ENCODE measurements around the gene BAZ1A.

The BAZ1A gene, protein sequence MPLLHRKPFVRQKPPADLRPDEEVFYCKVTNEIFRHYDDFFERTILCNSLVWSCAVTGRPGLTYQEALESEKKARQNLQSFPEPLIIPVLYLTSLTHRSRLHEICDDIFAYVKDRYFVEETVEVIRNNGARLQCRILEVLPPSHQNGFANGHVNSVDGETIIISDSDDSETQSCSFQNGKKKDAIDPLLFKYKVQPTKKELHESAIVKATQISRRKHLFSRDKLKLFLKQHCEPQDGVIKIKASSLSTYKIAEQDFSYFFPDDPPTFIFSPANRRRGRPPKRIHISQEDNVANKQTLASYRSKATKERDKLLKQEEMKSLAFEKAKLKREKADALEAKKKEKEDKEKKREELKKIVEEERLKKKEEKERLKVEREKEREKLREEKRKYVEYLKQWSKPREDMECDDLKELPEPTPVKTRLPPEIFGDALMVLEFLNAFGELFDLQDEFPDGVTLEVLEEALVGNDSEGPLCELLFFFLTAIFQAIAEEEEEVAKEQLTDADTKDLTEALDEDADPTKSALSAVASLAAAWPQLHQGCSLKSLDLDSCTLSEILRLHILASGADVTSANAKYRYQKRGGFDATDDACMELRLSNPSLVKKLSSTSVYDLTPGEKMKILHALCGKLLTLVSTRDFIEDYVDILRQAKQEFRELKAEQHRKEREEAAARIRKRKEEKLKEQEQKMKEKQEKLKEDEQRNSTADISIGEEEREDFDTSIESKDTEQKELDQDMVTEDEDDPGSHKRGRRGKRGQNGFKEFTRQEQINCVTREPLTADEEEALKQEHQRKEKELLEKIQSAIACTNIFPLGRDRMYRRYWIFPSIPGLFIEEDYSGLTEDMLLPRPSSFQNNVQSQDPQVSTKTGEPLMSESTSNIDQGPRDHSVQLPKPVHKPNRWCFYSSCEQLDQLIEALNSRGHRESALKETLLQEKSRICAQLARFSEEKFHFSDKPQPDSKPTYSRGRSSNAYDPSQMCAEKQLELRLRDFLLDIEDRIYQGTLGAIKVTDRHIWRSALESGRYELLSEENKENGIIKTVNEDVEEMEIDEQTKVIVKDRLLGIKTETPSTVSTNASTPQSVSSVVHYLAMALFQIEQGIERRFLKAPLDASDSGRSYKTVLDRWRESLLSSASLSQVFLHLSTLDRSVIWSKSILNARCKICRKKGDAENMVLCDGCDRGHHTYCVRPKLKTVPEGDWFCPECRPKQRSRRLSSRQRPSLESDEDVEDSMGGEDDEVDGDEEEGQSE (N-terminal part only)

DNA sequence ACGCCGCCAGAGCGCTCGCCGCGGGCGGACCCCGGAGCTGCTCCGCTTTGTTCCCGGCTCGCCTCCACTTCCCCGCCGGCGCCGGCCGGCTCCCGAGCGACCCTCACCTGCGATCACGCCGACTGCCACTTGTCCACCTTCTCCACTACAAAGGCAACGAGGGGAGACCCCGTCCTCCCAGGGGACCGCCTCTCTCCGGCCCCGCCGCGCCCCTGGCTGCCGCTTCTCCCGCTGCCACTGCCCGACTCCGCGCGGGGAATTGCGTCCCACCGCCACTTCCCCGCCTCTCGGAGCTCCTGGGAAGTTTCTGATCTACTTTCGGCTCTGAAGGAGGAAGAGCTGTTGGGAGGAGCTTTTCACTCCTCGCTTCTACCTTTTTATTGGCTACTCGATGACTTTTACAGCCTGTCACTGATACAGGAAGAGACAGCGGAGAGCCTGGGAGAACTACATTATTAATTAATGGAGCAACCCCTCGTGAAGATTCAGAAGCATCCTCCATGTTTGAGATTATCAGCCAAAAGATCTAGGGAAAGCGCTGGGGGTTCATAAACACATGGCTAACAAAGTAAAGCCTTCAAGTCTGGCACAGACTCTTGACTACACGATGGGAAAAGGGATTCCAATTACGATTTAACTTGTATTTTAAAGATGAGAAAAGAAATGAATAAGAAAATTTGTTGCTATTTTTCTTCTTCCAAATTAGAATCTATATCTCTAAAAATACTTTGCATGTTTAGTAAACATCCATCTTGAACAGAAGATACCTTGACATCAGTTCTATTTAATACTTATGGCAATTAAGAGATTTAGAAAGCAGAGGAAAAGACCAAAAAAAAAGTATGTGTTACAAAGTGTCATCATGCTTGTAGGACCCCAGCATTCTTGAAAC lies at the start of gene BAZ1A:
TSS of gene BAZ1A (minus strand) at position 330 of the 892 bp plus-strand sequence. CDS start 756 bp downstream, outside the sequence.
- peak; percentile 31 for DNase-seq

DNA sequence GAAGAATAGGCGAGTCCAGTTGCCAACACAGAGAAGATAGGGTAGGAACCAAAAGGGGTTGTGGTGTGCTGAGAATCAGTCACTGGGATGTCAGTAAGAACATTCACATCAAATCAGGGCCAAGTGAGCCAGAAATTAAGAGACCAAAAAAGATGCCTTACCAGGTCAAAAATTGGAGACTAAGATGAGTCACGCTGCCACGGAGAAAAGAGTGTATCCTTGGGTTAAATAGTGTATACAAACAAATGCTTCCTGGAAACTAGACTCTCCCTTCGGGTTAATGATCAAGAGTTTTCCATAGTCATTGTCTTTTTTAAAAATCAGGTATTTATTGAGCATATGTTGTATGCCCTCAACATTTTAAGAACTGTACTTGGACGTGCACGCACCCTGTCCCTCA lies 45.2 kb upstream of the BAZ1A start:
- no peak for DNase-seq

DNA sequence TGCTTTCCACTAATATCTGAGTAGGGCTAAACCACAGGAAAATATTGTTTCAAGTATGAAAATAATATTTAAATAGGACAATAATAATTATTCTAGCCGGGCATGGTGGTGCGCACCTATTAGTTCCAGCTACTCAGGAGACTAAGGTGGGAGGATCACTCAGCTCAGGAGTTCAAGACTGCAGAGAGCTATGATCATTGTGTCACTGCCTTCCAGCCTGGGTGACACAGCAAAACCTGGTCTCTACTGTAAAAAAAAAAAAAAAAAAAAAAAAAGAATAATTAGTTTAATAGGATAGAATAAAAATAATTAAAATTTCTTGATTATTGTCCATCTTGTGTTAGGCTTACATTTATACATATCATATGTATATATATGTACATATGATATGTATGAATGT lies 38.5 kb upstream of the BAZ1A start:
- no peak for DNase-seq

DNA sequence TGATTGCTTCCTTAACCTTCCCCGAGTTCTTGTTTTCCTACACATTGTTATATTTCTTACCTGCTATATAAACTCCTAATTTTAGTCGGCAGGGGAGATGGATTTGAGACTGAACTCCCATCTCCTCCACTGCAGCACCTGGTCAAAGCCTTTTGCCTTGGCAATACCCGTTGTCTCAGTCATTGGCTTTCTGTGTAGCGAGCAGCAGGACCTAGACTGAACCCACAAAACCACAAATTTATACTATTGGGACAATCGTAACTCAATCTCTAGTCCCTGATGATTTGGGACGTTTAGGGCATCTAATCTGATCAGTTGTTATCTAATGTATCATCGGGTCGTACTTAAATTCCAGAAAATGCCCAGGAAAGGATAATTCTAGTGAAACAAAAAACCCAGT lies 37.8 kb upstream of the BAZ1A start:
- DNase-seq: no peak

DNA sequence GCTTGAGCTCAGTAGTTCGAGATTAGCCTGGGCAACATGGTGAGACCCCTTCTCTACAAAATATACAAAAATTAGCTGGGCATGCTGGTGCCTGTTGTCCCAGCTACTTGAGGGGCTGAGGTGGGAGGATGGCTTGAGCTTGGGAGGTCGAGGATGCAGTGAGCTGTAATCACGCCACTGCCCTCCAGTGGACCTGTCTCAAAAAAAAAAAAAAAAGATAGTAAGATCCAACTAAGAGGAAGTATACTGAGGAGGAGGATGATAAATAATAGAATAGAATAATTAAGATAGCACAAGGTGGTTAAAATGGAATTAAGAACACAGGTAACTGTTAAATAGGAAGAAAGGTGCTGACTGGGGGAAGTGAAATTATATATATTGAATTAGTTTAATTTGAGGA lies 37.0 kb upstream of the BAZ1A start:
- DNase-seq: no peak

DNA sequence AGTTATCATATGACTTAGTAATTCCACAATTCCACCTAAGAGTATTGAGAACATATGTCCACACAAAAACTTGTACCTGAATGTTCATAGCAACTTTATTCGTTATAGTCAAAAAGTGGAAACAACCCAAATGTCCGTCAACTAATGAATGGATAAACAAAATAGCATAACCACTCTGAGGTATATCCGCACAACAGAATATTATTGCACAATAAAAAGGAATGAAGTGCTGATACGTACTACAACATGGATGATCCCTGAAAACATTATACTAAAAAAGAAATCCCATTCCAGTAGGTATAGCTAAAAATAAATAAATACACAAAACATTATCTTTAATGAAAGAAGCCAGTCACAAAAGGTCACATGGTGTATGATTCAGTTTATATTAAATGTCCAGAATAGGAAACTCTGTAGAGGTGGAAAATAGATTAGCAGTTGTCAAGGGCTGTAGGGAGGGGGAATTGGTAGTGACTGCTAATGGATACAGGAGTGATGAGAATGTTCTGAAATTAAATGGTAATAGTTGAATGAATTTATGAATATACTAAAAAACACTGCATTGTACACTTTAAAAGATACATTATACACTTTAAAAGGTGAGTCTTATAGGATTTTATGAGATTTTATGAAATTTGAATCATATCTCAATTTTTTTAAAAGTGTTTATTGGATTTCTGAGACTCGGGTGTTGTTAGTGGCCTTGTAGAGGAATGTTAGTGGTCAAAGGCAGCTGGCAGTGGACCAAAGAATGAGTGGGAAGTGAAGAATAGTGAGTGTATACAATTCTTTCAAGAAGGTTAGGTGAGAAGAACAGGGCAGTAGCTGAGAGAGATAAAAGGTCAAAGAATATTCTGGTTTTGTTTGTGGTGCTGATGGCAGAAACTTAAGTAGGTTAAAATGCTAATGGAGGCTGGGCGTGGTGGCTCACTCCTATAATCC lies 36.3 kb upstream of the BAZ1A start:
- DNase-seq: no peak

DNA sequence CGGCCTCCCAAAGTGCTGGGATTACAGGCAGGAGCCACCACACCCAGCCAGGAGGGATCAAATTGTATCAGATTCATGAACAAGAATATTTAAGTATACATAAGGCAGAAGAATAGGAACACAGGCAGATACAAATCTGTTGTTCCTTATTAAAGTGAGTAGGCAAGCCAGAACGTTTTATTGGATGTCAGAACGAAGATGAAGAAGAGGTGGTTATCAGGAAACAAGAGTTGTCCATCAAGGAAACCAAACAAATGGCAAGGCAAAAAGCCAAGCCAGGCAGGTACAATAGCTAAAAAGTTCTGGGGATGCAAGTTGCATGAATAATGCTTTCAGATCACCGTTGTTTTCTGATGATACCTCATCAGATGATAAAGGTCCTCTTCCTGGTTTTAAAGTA lies 31.1 kb upstream of the BAZ1A start:
- DNase-seq: no peak

DNA sequence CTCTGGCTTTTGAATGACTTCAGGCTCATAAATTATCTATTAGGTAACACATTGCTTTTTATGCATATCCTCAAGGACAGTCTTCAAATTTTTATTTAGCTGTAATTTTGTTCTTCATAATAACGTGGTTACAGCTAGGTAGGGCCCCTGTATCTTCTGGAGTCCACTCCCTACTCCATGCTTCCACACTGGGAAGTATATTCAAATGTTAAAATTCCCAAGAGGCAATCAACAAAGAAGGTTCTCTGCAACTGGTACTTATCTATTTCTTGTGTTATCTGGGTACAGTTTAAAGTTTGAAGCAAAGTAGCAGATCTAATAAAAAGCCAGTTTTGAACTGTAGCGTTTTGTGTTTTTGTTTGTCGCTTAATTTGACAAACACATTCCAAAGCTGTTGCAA lies 20.1 kb upstream of the BAZ1A start:
- DNase-seq: no peak

DNA sequence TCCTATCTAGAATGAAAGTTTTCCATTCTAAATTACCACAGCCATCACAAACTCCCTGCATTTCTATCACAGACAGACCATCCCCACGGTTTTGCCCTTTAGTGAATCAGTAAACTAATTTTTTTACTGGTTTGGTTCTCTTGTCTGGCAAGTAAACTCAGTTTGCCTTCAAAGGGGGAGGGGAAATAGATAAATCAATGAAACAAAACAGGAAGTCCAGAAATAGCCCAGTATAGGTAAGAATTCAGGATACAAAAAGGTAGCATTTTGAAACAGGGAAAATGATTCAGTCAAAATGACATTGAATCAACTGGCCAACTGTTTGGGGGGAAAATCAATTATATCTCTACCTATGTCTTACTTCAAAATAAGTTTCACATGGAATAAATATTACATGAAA lies 15.8 kb upstream of the BAZ1A start:
- no peak for DNase-seq

DNA sequence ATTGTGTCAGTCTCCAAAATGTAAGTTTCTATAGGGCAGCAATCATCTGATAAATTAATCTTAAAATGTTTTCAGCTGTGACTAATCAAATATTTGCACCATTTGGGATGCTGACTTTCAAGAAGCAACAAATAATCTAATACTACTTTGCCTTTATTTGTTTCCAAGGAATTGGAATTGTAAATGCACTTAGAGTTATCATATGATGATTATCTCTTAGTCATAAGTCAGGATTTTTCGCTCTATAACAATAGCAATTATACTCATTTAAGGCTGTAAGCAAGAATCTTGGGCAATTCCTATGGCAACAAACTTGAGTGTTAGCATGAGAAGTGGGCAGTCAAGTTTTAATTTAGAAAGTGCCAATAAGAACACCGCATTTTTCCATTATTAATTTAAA lies 13.0 kb upstream of the BAZ1A start:
- no peak for DNase-seq

DNA sequence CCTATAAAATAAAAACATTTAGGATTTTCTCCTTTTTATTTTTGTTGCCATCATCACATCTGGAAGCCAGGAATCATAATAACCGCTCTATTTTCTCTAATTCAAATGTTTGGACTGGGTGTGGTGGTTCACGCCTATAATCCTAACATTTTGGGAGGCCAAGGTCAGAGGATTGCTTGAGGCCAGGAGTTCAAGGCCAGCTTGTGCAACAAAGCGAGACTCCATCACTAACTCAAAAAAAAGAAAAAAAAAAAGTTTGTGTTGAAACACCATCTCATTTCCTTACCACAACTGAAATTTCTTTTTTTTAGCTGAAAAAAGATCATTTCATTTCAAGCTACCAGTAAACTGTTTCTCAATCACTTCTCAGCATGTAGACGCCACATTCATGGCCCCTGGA lies 8.8 kb upstream of the BAZ1A start:
- DNase-seq: no peak

DNA sequence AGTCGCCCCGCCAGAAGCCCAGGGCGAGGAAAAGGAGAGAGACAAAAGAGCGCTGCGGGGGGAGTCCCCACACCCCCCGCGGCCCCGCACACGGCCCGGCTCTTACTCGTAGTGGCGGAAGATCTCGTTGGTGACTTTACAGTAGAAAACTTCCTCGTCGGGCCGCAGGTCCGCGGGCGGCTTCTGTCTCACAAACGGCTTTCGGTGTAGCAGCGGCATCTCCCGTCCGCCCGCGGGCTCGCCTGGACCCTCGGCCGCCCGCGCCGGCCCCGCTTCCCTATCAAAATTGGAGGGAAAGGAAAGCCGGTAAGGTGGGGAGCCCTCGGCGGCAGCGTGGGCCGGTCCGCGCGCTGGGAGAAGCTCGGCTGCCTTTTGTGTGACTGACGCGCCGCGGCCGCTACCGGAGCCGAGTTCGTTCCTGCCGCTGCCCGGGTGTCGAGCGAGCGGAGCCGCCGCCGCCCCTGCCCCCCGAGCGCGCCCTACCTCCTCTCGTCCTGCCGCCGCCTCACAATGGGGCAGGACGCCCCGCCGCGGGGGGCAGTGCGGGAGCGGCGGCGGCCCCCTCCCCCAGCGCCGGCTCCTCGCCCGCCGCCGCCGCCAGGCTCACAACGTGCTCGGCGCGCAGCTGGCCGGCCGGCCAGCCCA lies 652 bp downstream of the BAZ1A start:
- DNase-seq: peak; percentile 7

DNA sequence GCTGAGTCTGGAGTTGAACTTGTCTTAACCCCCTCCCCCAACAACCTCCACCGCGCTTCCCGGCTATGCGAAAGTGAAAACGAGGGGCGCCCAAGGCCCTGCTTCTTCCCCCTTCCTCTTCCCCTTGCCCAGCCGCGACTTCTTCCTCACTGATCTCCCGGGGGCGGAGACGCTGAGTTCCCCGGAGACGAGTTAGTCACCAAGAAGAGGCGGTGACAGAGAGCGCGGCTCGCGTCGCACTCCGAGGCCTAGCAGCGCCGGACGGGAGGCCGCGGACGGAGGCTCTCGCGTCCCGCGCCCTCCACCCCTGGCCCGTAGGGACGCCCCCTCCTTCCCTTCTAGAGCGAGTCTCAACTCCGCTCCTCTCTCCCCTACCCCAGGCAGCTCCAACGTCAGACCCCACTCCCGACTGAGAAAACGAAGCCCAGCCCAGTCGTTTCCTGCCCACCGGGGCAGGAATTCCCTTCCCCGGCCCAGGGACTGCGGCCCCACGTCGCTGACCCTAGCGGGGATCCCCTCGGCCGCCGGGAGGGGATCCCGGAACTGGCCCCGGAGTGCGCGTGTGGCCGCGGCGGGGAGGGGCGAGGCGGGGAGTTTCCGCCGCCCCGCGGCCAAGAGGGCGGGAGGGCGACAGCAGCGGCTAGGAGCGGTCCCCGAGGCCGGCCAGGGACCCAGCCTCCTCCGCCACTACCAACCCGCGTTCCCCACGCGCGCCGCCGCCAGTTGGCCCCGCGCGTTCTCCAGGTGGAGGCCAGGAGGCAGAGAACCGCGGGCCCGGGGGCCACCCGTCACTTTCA lies 1.4 kb downstream of the BAZ1A start:
- peak; percentile 69 for DNase-seq

DNA sequence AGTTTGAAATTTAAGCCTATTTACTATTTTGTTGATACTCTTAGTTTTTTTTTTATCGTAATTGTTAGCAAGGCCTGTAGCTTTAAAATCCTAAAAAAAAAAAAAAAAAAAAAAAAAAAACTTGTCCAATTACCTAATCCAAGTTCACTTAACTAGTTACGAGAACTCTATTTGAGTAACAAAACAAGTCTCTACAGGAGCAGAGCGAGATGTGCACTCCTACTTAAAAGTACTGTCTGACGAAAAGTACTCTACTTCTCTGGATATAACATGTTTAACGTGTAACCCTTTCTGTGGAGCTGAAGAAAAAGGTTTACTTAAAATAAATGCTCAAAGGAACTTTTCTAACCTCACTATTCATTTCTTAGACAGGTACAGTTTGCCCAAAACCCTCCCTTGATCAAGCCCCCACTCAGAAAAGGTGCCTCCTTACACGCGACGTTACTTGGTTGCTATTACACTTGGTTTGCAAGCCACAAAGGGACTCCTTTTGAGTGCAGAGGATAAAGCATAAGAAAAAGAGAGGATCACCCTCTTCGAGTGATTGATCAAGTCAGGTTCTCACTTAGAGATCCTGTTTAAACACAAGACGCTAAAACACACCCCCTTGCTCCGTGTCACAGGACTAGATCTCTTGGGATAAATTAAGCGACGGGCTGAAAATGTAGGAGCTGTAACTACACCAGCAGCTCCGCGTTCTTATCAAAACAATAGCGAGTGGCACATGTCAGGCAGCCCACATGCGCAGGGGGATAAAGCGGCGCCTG lies 2.2 kb downstream of the BAZ1A start:
- no peak for DNase-seq

DNA sequence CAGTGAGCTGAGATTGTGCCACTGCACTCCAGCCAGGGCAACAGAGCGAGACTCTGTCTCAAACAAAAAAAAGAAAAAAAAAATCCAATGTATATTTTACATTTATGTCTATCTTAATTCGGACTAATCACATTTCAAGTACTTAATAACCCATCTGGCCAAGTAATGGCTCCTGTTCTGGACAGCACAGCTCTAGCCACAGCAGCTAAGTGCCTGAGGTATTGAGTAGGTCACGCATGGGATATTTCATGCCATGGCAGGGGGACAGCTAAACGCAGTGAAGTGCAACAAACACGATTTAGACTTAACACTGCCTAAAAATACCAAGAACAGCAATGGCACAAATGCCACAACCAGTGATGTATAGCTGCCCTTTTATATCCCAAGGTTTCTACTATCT lies 8.0 kb downstream of the BAZ1A start:
- no peak for DNase-seq

DNA sequence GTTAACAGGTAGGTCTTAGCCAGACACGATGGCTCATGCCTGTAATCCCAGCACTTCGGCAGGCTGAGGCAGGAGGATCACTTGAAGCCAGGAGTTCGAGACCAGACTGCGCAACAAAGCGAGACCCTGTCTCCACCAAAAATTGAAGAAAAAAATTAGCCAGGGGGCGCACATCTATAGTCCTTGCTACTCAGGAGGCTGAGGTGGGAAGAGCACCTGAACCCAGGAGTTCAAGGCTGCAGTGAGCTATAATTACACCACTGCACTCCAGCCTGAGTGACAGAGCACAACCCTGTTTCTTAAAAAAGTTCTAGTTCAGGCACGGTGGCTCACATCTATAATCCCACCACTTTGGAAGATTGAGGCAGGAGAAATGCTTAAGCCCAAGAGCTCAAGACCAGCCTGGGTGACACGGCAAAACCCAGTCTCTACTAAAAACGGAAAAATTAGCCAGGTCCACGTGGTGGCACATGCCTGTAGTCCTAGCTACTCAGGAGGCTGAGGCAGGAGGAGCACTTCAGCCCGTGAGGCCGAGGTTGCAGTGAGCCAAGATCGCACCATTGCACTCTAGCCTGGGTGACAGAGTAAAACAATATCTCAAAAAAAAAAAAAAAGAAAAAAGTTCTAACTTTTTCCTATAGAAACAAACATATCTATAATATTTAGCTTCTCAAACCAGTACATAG lies 9.1 kb downstream of the BAZ1A start:
- no peak for DNase-seq

DNA sequence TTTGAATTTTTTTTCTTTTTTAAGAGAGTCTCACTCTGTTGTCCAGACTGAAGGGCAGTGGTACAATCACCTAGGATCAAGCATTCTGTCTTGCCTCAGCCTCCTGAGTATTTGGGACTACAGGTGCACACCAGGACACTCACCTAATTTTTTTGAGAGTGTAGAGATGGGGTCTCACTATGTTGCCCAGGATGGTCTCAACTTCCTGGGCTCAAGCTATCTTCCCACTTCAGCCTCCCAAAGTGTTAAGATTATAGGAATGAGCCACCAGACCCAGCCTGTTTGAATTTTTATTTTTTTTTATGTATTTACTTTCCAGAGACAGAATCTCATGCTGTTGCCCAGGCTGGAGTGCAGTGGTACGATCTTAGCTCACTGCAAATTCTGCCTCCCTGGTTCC lies 11.3 kb downstream of the BAZ1A start:
- no peak for DNase-seq

DNA sequence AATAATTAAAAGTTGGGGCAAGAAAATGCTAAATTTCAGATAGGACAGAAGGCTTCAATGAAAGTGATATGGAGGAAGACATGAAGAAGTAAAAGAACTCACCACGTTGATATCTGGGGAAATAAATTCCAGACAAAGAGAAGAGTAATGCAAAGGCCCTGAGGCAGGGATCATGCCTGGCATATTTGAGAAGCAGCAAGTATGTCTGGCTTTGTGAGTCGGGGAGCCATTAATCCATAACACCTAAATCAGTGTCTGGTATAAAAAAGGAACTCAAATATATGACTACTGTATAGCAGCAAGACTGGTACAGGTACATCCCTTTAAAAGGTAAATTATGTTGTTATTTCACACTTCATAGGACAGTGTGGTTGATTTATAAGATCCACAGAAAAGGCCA lies 16.4 kb downstream of the BAZ1A start:
- DNase-seq: no peak

All from NCI-H1436 (cell line).